HL-60 (cell line): ENCODE results near the gene MSI2.

Source experiments
- POLR2AphosphoS5 ChIP-seq: IDR thresholded peaks from 2 replicates; pipeline ENCODE4 v1.6.1; 2012; ENCODE audit warnings: low read depth
- TF ChIP-seq, protein P1 (sequence below): IDR thresholded peaks from one replicate; pipeline ENCODE4 v1.5.1; 2011; ENCODE audit warnings: low read length, control low read depth, inconsistent platforms; ENCODE audit not compliant: insufficient read depth

DNA sequence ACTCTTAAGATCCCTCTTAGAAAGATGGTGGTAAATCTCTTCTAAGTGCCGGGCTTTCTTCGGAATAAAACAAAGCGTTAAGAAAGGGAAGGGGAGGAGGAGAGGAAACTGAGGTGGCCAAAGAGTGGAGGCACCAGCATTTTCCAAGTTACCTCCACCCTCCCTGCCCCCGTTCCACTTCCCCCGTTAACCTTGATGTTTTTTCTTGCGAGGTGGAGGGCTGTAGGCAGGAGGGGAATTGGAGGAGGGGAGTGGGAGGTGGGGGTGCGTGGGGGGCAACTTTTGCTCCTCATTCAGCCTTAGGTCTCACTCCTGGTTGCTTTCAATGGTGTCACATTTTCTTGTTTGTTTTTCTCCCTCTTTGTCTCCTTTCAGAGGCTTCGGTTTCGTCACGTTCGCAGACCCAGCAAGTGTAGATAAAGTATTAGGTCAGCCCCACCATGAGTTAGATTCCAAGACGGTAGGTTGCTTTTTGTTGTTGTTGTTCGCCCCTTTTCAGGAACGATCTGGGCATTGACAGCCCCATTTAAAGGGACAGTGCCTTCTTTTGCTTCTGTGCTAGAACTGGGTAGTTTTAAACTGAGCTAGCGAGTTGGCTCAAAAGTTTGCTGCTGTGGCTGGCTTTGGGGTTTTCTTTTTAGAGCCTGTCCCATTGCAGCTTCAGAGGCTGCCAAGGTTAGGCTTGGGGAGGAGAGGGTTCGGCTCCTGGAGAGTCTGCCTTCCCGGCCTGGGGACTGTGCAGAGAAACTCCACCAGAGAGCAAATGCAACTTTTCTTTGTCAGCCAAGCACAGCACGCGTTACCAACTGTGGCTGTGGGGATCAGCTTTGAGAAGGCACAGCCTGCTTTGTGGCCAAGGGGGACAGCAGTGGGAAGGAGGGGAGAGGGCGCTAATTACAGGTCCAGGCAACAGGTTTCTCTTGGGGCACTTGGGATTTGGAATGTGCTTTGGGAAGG is 1.9 kb downstream of the MSI2 start:
- TF ChIP-seq, protein P1, sequence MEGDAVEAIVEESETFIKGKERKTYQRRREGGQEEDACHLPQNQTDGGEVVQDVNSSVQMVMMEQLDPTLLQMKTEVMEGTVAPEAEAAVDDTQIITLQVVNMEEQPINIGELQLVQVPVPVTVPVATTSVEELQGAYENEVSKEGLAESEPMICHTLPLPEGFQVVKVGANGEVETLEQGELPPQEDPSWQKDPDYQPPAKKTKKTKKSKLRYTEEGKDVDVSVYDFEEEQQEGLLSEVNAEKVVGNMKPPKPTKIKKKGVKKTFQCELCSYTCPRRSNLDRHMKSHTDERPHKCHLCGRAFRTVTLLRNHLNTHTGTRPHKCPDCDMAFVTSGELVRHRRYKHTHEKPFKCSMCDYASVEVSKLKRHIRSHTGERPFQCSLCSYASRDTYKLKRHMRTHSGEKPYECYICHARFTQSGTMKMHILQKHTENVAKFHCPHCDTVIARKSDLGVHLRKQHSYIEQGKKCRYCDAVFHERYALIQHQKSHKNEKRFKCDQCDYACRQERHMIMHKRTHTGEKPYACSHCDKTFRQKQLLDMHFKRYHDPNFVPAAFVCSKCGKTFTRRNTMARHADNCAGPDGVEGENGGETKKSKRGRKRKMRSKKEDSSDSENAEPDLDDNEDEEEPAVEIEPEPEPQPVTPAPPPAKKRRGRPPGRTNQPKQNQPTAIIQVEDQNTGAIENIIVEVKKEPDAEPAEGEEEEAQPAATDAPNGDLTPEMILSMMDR = no peak
- TF ChIP-seq POLR2AphosphoS5 = no peak
